HG03460 (cell line): ENCODE measurements around the gene DSG4.
"Not testable (repeated sequence)": the region's sequence is repeated elsewhere in the genome, so short reads cannot be mapped to it uniquely, and the experiment has no call there.

Experiments
- ATAC-seq: cut with Tn5 transposase; IDR thresholded peaks from one replicate; pipeline ENCODE4 v1.9.1; 2021; ENCODE audit not compliant: unreplicated experiment

Gene DSG4, protein sequence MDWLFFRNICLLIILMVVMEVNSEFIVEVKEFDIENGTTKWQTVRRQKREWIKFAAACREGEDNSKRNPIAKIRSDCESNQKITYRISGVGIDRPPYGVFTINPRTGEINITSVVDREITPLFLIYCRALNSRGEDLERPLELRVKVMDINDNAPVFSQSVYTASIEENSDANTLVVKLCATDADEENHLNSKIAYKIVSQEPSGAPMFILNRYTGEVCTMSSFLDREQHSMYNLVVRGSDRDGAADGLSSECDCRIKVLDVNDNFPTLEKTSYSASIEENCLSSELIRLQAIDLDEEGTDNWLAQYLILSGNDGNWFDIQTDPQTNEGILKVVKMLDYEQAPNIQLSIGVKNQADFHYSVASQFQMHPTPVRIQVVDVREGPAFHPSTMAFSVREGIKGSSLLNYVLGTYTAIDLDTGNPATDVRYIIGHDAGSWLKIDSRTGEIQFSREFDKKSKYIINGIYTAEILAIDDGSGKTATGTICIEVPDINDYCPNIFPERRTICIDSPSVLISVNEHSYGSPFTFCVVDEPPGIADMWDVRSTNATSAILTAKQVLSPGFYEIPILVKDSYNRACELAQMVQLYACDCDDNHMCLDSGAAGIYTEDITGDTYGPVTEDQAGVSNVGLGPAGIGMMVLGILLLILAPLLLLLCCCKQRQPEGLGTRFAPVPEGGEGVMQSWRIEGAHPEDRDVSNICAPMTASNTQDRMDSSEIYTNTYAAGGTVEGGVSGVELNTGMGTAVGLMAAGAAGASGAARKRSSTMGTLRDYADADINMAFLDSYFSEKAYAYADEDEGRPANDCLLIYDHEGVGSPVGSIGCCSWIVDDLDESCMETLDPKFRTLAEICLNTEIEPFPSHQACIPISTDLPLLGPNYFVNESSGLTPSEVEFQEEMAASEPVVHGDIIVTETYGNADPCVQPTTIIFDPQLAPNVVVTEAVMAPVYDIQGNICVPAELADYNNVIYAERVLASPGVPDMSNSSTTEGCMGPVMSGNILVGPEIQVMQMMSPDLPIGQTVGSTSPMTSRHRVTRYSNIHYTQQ

DNA sequence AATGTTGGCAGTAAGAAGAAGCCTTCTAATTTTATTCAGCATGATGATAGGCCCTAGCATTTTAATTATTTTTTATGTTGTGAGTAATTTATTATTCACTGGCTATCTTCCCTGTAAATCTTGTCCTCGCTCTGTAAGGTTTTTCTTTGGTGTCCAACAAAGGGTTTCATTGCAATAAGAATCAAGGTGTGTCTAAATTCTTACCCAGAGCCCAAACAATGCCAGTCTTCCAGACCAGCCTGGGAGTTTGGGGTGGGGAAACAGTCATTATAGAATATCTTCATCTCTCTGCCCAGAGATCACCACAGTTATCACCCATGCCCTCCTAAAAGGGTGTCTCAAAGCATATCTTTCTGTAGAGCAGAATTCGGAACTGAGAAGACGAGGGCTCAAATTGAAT is at the start of gene DSG4:
TSS of gene DSG4 (plus strand) at position 301 of the 400 bp plus-strand sequence. CDS start 135 bp downstream, outside the sequence.
- no peak for ATAC-seq

DNA sequence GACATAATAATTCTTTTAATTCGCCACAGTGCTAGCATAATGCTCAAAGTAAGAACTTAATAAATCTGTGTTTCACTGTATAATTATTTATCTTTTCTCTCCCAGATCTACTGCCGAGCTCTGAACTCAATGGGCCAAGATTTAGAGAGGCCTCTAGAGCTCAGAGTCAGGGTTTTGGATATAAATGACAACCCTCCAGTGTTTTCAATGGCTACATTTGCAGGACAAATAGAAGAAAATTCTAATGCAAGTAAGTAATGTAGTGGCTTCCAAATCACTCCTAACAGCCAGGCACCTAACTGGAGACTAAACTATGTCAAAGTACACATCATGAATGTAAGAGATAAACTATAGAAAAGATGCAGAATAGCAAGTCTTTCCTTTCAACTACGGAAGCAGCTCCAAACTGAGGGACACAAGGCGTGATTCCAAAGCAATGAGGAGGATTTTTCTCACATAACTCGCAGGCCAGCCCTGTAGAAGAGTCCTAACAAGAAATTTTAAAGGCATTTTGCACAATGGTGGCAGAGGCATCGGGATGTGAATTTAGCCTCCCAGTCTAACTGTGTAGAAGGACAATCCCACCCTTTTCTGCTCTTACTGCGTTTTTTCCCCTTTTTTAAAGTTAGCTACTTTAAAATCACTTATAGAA is 46.7 kb upstream of the DSG4 start:
- no peak for ATAC-seq

DNA sequence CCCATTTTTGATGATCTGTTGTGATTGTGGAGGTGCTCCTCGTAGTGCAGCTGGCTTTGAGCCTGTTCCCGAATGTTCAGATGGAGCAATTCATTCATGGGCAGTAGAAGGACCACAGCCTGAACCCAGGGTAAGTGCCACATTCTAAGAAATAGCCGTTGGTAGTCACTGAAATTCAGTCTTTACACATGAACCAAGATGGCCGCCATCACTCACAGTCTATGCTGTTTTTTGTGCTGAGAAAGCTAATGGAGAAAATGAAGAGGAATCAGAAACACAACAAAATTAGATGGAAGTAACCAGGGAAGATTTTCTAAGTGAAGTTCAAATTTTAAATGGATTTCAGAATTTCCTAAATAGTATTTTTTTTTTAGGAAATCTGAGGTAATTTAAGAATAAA is 33.1 kb upstream of the DSG4 start:
- ATAC-seq: no peak

DNA sequence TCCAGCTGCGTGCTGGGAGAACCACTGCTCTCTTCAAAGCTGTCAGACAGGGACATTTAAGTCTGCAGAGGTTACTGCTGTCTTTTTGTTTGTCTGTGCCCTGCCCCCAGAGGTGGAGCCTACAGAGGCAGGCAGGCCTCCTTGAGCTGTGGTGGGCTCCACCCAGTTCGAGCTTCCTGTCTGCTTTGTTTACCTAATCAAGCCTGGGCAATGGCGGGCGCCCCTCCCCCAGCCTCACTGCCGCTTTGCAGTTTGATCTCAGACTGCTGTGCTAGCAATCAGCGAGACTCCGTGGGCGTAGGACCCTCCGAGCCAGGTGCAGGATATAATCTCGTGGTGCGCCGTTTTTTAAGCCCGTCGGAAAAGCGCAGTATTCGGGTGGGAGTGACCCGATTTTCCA is 23.2 kb upstream of the DSG4 start:
- ATAC-seq: not testable (repeated sequence)

DNA sequence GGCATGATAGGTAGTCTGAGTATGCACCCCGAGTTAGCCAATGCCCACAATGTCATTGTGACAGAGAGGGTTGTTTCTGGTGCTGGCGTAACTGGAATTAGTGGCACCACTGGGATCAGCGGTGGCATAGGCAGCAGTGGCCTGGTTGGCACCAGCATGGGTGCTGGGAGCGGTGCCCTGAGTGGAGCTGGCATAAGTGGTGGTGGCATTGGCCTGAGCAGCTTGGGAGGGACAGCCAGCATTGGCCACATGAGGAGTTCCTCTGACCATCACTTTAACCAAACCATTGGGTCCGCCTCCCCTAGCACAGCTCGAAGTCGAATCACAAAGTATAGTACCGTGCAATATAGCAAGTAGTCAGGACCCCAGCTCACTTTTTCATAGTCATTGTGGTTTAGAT is 21.6 kb upstream of the DSG4 start:
- ATAC-seq: no peak

DNA sequence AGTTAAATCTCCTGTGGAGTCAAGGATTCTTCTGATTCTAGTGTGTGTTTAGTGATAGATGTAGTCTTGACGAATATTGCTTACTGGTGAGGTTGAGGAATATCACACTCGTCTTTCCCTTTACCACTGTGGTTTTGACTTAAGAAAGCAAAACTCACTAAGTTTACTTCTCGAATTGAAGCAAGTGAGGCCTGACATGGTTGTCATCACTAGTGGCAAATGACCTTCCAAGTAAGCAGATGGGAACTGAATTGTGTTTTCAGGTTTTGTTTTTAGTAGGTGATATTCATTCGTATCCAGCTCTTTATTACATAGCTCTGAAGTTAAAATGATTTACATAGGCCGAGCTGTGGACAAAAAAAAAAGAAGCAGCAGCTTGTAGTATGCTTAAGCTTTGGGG is 20.6 kb upstream of the DSG4 start:
- no peak for ATAC-seq

DNA sequence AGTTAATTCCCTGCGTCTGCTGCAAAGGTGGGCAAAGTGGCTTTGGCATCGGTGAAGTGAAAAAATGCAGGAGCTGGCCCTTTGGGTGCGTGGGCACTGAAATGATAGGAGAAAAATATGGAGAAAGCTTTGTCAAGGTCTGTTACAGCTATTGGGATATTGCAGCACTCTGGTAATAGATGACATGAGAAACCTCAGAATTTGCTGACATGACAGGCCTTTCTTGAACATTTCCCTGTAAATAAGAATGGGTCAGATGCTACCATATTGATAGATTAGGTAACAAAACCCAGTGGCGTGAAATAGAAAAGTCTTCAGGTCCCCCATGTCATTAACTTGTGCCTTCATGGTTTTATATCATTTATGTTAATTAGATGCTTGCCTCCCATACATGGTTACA is 12.4 kb upstream of the DSG4 start:
- ATAC-seq: no peak

DNA sequence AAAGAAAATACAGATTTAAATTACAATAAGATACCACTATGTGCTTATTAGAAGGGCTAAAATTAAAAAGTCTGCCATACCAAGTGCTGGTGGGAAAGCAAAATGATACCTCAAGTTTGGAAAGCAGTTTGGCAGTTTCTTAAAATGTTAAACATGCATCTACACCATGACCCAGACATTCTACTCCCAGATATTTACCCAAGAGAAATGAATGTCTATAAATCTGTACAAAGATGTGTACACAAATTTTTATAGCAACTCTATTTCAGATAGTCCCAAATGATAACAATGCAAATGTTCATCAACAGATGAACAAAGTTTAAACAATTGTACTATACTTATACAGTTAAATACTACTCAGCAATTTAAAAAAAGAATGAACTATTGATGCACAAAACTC is 7.1 kb upstream of the DSG4 start:
- no peak for ATAC-seq

DNA sequence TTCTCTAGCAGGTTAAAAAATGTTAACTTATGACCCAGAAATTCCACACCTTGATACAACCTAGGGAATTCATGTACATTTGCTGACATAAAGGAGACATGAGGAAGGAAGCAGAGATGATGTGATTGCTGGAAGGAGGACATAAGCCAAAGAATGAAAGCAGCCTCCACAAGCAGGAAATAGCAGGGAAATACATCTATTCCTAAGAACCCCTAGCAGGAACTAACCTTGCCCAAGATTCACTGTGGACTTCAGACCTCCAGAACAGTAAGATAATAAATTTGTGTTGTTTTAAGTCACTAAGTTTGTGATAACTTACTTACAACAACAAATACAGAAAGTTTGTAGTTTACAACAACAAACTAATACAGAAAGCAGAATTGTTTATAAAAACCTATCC is 4.6 kb upstream of the DSG4 start:
- no peak for ATAC-seq

DNA sequence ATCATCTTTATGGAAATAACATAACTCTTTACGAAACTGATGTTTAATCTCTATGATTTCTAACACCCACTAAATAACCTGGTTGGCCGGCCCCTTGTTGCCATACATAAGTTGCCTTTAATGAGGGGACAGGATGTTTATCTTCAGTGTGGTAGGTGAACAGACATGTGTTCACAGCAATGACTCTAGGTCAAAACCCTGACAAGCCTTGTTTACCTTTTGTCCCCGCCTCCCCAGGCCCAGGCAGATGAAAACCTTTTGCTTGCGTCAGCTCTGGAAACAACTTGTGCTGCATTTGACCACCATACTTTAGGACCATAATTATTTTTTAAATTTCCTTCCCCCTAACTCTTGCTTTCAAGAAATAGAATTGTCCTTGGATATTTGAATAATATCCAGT is 2.9 kb upstream of the DSG4 start:
- ATAC-seq: no peak

DNA sequence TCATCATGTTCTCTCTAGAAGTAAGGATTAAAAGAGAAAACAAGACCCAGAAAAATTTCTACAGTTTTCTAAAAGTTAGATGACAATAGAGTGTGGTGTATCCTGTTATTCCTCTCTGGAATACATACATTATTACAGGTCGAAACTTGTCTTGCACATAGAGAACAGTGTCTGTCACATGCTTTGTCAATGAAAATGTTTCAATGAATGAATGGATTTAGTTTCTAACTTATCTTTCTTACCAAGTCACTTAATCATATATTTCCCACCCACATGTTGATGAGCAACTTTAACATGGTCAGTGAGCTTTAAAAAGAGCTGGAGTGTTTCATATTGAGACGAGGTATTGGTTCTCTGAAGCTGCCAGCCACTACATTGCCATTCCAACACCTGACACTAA is 4.3 kb downstream of the DSG4 start:
- ATAC-seq: no peak

DNA sequence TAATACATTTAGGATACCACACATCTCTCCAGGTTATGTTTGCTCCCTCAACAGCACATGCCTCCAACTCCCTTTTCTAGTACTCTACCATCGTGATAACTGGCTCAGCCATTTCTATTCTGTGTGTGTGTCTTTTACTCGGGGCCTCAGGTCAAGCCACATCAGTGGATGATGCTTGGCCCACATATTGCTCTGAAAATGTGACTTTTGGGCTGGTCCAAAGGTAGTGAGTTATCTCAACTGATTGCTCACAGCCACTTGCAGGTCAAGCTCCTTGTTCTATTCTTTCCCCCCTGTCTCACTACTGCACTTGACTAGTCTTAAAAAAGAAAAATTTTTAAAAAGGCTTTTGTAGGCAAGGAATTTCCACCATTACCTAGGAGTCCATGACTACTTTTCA is 5.5 kb downstream of the DSG4 start:
- ATAC-seq: no peak

DNA sequence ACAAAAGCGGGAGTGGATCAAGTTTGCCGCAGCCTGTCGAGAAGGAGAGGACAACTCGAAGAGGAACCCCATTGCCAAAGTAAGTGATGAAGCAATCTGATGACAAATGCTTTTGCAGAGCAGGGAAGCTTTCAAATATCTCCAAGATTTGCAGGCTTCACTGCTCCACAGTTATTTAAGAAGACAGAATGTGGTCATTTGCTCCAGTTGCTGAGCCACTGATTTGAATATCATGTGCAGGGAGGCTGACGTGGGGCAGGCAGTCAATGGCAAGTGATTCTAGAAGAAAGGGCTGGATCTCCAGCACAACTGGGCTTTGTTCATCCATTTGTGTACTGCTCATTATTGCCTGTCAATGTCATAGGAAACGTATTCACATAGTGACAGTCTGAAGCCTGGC is 10.2 kb downstream of the DSG4 start:
- ATAC-seq: no peak

DNA sequence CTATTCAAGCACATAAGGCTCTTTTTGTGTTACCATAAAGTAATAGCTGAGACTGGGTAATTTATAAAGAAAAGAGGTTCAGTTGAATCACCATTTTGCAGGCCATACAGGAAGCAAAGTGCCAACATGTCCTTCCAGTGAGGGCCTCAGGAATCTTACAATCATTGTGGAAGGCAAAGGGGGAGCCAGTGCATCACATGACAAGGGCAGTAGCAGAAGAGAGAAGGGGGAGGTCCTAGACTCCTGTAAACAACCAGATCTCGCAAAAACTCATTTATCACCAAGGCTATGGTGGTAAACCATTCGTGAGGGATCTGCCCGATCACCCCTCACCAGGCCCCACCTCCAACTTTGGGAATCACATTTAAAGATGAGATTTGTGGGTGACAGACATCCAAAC is 16.7 kb downstream of the DSG4 start:
- ATAC-seq: no peak

DNA sequence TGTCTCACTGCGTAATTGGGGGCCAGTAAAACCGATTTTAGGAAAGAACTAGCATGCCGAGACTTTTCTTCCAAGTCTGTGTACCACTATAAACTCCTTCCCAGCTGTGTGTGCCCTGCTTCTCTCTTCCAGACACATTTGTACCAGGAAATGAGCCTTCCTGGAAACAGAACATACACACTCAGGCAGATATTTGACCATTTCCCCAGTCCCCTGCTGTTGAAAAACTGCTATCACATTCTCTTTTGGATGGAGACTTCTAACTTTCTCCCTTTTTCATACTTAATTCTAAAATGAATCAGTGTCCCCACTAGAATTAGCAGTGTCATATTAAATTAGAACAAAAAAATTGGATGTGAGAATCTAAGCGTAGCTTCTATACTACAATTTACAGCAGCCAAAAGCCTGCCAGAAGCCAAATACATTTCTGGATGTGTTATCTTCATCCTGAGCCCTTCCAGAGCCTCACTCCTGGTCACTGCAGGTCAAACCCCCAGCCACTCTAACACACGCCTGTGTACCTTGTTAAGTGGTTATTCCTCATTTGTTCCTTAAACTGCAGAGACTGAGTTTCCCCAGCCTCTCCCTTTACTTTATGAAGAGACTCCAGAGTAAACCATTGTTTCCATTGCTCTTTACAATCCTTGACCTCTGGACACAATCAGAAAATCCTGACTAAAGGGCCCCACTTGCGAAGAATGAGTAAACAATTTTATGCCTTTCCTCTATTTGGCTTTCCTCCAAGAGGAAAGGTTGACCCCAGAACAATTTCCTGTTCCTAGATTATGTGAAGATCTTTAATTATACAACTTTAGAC is 20.4 kb downstream of the DSG4 start:
- no peak for ATAC-seq

DNA sequence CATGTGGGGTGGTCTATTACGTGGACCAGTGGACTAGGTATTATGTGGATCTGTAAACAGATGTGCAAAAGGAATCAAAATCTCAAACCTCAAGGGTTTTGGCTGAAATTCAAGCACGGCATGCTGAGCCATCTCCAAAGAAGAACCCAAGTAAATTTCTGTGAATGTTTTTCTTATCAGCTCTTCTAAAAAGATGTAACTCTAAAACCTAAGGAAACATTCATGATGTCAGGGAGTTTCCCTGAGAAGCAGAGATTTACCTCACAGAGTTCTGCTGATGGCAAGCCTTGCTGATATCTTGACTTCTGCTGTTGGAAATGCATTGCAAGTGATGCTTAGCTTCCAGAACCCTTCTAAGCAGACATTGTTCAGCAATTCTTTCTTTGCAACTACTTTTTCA is 21.6 kb downstream of the DSG4 start:
- no peak for ATAC-seq

DNA sequence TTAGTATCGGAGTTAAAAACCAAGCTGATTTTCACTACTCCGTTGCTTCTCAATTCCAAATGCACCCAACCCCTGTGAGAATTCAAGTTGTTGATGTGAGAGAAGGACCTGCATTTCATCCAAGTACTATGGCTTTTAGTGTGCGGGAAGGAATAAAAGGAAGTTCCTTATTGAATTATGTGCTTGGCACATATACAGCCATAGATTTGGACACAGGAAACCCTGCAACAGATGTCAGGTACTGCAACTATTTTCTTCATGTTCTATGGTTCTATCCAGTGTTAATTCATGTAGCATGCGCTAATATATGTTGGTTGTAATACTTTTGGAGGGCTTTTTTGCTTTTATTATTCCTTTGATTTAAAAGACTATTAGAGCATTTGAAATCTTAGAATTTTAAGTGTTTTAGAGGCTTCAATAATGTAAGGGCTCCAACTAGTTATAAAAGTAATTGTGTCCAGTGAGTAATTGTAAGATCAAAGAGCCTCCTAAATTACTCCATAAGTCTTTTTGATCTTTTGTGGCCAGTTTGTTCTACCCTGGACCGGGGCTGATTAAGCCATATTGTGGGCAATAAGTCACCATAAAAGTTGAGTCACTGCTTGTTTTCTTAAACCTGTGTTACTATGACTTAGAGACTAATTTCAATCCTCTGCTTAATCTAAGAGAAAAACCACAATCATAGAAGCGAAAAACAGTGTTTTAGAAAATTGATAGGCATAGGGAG is 22.9 kb downstream of the DSG4 start:
- no peak for ATAC-seq

DNA sequence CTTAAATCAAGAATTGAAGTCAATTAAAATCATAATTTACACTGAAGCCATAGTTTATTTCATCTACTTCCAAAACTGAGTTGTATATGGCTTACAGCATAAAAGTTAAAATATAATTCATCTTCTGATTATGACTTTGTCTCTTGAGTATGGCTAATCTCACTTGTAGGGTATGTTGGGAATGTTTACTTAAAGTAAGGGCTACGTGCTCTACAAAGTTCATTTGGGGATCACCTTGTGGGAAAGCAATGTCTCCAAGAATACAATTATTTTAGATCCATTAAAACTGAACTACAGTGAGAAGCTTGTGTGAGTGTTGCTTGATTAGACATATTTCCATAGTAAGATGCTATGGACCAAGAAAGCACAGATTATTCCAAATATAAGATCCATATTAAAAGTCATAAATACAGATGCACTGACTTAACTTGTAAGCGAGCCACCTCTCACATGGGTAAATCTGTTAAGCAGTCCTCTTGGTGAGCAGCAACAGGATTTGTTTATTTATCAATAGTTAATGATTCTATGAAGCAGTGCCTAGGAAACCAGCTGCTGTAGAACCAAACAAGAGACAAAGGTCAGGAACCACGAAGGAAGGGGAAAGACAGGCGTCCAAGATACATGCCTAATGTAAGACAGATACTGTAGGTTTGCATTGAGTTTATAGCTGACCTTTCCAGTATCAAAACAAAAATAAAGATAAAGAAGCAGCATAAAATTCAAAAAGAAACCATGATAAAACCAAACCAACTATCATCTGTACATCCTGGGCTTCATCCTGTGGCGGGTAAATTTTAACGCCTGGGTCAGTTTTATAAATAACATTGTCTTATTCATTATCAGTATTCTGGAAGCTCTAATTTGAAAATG is 24.8 kb downstream of the DSG4 start:
- no peak for ATAC-seq

DNA sequence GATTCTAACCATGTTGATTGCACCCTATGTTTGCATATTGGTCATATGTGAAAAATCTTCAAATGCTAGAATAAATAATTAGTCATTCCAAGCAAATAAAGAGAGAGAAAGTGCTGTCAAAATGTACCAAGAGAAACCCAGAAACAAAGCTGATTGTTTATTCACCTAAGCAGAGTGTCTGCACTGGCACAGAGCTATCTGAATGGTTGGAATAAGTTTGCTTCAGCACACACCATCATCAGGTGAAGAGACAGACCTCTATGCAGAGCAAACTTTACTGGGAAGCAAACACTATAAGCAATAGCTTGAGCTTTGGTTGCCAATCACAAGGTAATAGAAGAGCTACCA is 25.4 kb downstream of the DSG4 start:
- no peak for ATAC-seq
